WI38 (cell line): ENCODE measurements around the gene DENND4A.
"Not testable (repeated sequence)": the region's sequence is repeated elsewhere in the genome, so short reads cannot be mapped to it uniquely, and the experiment has no call there.

ENCODE experiments used
- H3K4me3 ChIP-seq: 2 replicates; pipeline ENCODE4 v1.5.1; 2011; ENCODE audit warnings: low read depth, mild to moderate bottlenecking, control low read depth, low read length
- CTCF ChIP-seq: IDR thresholded peaks from 2 replicates; pipeline ENCODE4 v1.5.1; 2012; ENCODE audit warnings: low read depth, mild to moderate bottlenecking, control low read depth, low read length

The DENND4A gene

GRCh38 chr15:65816441-65816840 lies 24.3 kb upstream of the DENND4A start:
- TF ChIP-seq CTCF = no peak
- no peak overlapping the region for H3K4me3 ChIP-seq

GRCh38 chr15:65816008-65816407 lies 23.9 kb upstream of the DENND4A start:
- H3K4me3 ChIP-seq = not testable (repeated sequence)

- not testable (repeated sequence) for H3K4me3 ChIP-seq
Measured at GRCh38 chr15:65814271-65814670, 22.2 kb upstream of the DENND4A start.

- TF ChIP-seq CTCF = no peak
- H3K4me3 ChIP-seq = no peak overlapping the region
Measured at GRCh38 chr15:65812916-65813315, 20.8 kb upstream of the DENND4A start.

- no peak for TF ChIP-seq CTCF
Measured at GRCh38 chr15:65812467-65812866, 20.4 kb upstream of the DENND4A start.

GRCh38 chr15:65811835-65812234 lies 19.7 kb upstream of the DENND4A start:
- H3K4me3 ChIP-seq = no peak overlapping the region
- no peak for TF ChIP-seq CTCF

More at GRCh38 chr15:65812467-65812866, 20.4 kb upstream of the DENND4A start:
- no peak overlapping the region for H3K4me3 ChIP-seq

GRCh38 chr15:65811011-65811733 lies 19.1 kb upstream of the DENND4A start:
- H3K4me3 ChIP-seq = not testable (repeated sequence)

GRCh38 chr15:65806397-65806796 lies 14.3 kb upstream of the DENND4A start:
- TF ChIP-seq CTCF = no peak
- H3K4me3 ChIP-seq = no peak overlapping the region

GRCh38 chr15:65805019-65805745 lies 13.1 kb upstream of the DENND4A start:
- no peak for TF ChIP-seq CTCF
- H3K4me3 ChIP-seq = no peak overlapping the region
